OCI-LY1 (cell line): ENCODE results near the gene EPOP.
"Not testable (repeated sequence)": the region's sequence is repeated elsewhere in the genome, so short reads cannot be mapped to it uniquely, and the experiment has no call there.

Source experiments
- H2AFZ ChIP-seq: fragments of 200-600 bp; sonication (generic), shearing (Covaris generic); 2 replicates; pipeline ENCODE4 v1.6.0; 2014; ENCODE audit warnings: antibody characterized with exemption, mild to moderate bottlenecking, low read length
- H3F3A ChIP-seq: fragments of 200-600 bp; sonication (generic), shearing (Covaris generic); 2 replicates; pipeline ENCODE4 v1.6.0; 2014; ENCODE audit warnings: mild to moderate bottlenecking, antibody characterized with exemption, low read length, moderate library complexity; ENCODE audit not compliant: insufficient read depth
- H3K27ac ChIP-seq: fragments of 200-600 bp; sonication (generic); 2 replicates; pipeline ENCODE4 v1.5.1; 2014; ENCODE audit warnings: low read length, mixed run types, mild to moderate bottlenecking, low read depth; ENCODE audit not compliant: poor library complexity, severe bottlenecking
- H3K27me3 ChIP-seq: fragments of 200-600 bp; sonication (generic); 2 replicates; pipeline ENCODE4 v1.6.0; 2014; ENCODE audit warnings: antibody characterized with exemption, mild to moderate bottlenecking, low read length, moderate library complexity; ENCODE audit not compliant: insufficient read depth
- H3K36me3 ChIP-seq: fragments of 200-600 bp; sonication (generic); 2 replicates; pipeline ENCODE4 v1.6.1; 2014; ENCODE audit warnings: mild to moderate bottlenecking, antibody characterized with exemption, low read length, moderate library complexity, mixed read lengths; ENCODE audit not compliant: insufficient read depth
- H3K4me1 ChIP-seq: fragments of 200-600 bp; sonication (generic); 2 replicates; pipeline ENCODE4 v1.5.1; 2014; ENCODE audit warnings: mild to moderate bottlenecking, low read length, moderate library complexity; ENCODE audit not compliant: insufficient read depth, severe bottlenecking
- H3K4me2 ChIP-seq: fragments of 200-600 bp; sonication (generic), shearing (Covaris generic); 2 replicates; pipeline ENCODE4 v1.6.1; 2014; ENCODE audit warnings: low read length
- H3K4me3 ChIP-seq: fragments of 200-600 bp; sonication (generic); 2 replicates; pipeline ENCODE4 v1.5.1; 2014; ENCODE audit warnings: low read length, low read depth, mild to moderate bottlenecking, mixed read lengths; ENCODE audit not compliant: poor library complexity, severe bottlenecking
- H3K79me2 ChIP-seq: fragments of 200-600 bp; shearing (Covaris generic); 2 replicates; pipeline ENCODE4 v1.6.1; 2016; ENCODE audit warnings: mixed run types, low read length, mixed read lengths; ENCODE audit not compliant: insufficient read depth
- H3K9ac ChIP-seq: fragments of 200-600 bp; sonication (generic), shearing (Covaris generic); 2 replicates; pipeline ENCODE4 v1.6.1; 2014; ENCODE audit warnings: mild to moderate bottlenecking, low read length, mixed read lengths
- H3K9me2 ChIP-seq: fragments of 200-600 bp; sonication (generic), shearing (Covaris generic); 2 replicates; pipeline ENCODE4 v1.6.1; 2014; ENCODE audit warnings: low read depth, mild to moderate bottlenecking, low read length, mixed read lengths
- H3K9me3 ChIP-seq: fragments of 200-600 bp; shearing (Covaris generic); 2 replicates; pipeline ENCODE4 v1.6.1; 2014; ENCODE audit warnings: low read length, mixed read lengths
- H4K20me1 ChIP-seq: fragments of 200-600 bp; sonication (generic), shearing (Covaris generic); 2 replicates; pipeline ENCODE4 v1.6.0; 2016; ENCODE audit warnings: mild to moderate bottlenecking, low read length; ENCODE audit not compliant: insufficient read depth
- CTCF ChIP-seq: fragments of 200-600 bp; sonication (generic), shearing (Covaris generic); IDR thresholded peaks from 2 replicates; pipeline ENCODE4 v1.5.1; 2017; ENCODE audit warnings: mild to moderate bottlenecking, antibody characterized with exemption, low read length, moderate library complexity, mixed read lengths
- EZH2 ChIP-seq: fragments of 200-600 bp; sonication (generic), shearing (Covaris generic); IDR thresholded peaks from 2 replicates; pipeline ENCODE4 v1.8.0; 2017; ENCODE audit warnings: borderline replicate concordance, mixed run types, mild to moderate bottlenecking, antibody characterized with exemption, low read length, moderate library complexity, mixed read lengths

Gene EPOP

GRCh38 chr17:38628441-38628840 is 46.3 kb downstream of the EPOP start:
- Histone ChIP-seq H3K9ac (no peak overlapping the region), H3K4me1 (no peaks in the 10 kb centered on the region), H3K4me2 (no peak overlapping the region), H3K9me2 (no peaks in the 10 kb centered on the region), H3K27ac (no peak overlapping the region), H3F3A (no peaks in the 10 kb centered on the region), H3K36me3 (no peaks in the 10 kb centered on the region), H3K79me2 (no peaks in the 10 kb centered on the region), H3K4me3 (no peak overlapping the region), H3K27me3 (peaks cover 4% of the 10 kb centered on the region; the same call in 1 of the 2 replicates), H4K20me1 (no peaks in the 10 kb centered on the region), H3K9me3 (no peaks in the 10 kb centered on the region), H2AFZ (no peak overlapping the region)
- no peak for TF ChIP-seq CTCF
- no peak for TF ChIP-seq EZH2

GRCh38 chr17:38627957-38628356 is 46.8 kb downstream of the EPOP start:
- H3K36me3 ChIP-seq, result no peaks in the 10 kb centered on the region
- no peaks in the 10 kb centered on the region for H3K79me2 ChIP-seq
- peaks cover 4% of the 10 kb centered on the region; the same call in 1 of the 2 replicates for H3K27me3 ChIP-seq
- H3K4me3 ChIP-seq, result no peak overlapping the region
- H3F3A ChIP-seq, result no peaks in the 10 kb centered on the region
- no peaks in the 10 kb centered on the region for H3K4me1 ChIP-seq
- H3K9me2 ChIP-seq, result no peaks in the 10 kb centered on the region
- TF ChIP-seq CTCF (no peak), EZH2 (no peak)
- no peak overlapping the region for H2AFZ ChIP-seq
- no peak overlapping the region for H3K4me2 ChIP-seq
- no peak overlapping the region for H3K9ac ChIP-seq
- no peaks in the 10 kb centered on the region for H4K20me1 ChIP-seq
- no peak overlapping the region for H3K27ac ChIP-seq
- H3K9me3 ChIP-seq, result no peaks in the 10 kb centered on the region

GRCh38 chr17:38626606-38627226 is 48.0 kb downstream of the EPOP start:
- not testable (repeated sequence) for H3K4me3 ChIP-seq, H3K4me2 ChIP-seq, H3K36me3 ChIP-seq, H3K79me2 ChIP-seq, H3K9me2 ChIP-seq, H3K27ac ChIP-seq, H2AFZ ChIP-seq, H3K4me1 ChIP-seq, H3K27me3 ChIP-seq, H3K9ac ChIP-seq, H3K9me3 ChIP-seq, H4K20me1 ChIP-seq, H3F3A ChIP-seq

- Histone ChIP-seq H3K9me2 (no peaks in the 10 kb centered on the region), H3K4me2 (no peak overlapping the region), H3K27me3 (peaks cover 7% of the 10 kb centered on the region; the same call in 1 of the 2 replicates), H3K4me3 (no peak overlapping the region), H4K20me1 (no peaks in the 10 kb centered on the region), H3K4me1 (no peaks in the 10 kb centered on the region), H3K36me3 (no peaks in the 10 kb centered on the region), H3K79me2 (no peaks in the 10 kb centered on the region), H3K9me3 (no peaks in the 10 kb centered on the region), H2AFZ (no peak overlapping the region), H3K27ac (no peak overlapping the region), H3K9ac (no peak overlapping the region), H3F3A (no peaks in the 10 kb centered on the region)
- TF ChIP-seq EZH2, result no peak
- no peak for TF ChIP-seq CTCF
These were observed 49.3 kb downstream of the EPOP start for GRCh38 chr17:38625482-38625881.

- not testable (repeated sequence) for H3K27me3 ChIP-seq, H3K4me2 ChIP-seq, H3F3A ChIP-seq, H3K36me3 ChIP-seq, H3K9me3 ChIP-seq, H3K27ac ChIP-seq, H3K9me2 ChIP-seq, H3K4me3 ChIP-seq, H3K4me1 ChIP-seq, H3K9ac ChIP-seq, H4K20me1 ChIP-seq, H2AFZ ChIP-seq, H3K79me2 ChIP-seq
These were observed 49.9 kb downstream of the EPOP start for GRCh38 chr17:38624782-38625355.
